Mesodermal cell (in vitro differentiated cells): Measurements from ENCODE around the gene CSTF3.
"Not testable (repeated sequence)": the region's sequence is repeated elsewhere in the genome, so short reads cannot be mapped to it uniquely, and the experiment has no call there.

Source experiments
- H3K27ac ChIP-seq: 2 replicates; pipeline ENCODE4 v1.7.0; 2013; ENCODE audit warnings: mild to moderate bottlenecking, low read depth, low read length, moderate library complexity; ENCODE audit not compliant: severe bottlenecking
- H3K36me3 ChIP-seq: 2 replicates; pipeline ENCODE4 v1.7.1; 2013; ENCODE audit warnings: mild to moderate bottlenecking, low read length, moderate library complexity; ENCODE audit not compliant: control insufficient read depth, insufficient read depth
- H3K4me1 ChIP-seq: one replicate; pipeline ENCODE4 v1.7.1; 2013; ENCODE audit warnings: mild to moderate bottlenecking, low read length; ENCODE audit not compliant: insufficient read depth, control insufficient read depth, poor library complexity, severe bottlenecking
- H3K4me3 ChIP-seq: 2 replicates; pipeline ENCODE4 v1.7.0; 2013; ENCODE audit warnings: low read length, control low read depth, mild to moderate bottlenecking; ENCODE audit not compliant: insufficient read depth, poor library complexity, severe bottlenecking; ENCODE audit errors: extremely low read depth
- H3K9me3 ChIP-seq: 2 replicates; pipeline ENCODE4 v1.7.1; 2013; ENCODE audit warnings: mild to moderate bottlenecking, low read length, moderate library complexity; ENCODE audit not compliant: control insufficient read depth
- WGBS, 2 experiments: methylation state at CpG; one replicate each; pipeline ENCODE4 v1.1.5; 2013; ENCODE audit warnings: missing lambda C conversion rate in 2 of 2; ENCODE audit not compliant: insufficient coverage in 2 of 2; 5-methylcytosine and 5-hydroxymethylcytosine counted together

Gene CSTF3

DNA sequence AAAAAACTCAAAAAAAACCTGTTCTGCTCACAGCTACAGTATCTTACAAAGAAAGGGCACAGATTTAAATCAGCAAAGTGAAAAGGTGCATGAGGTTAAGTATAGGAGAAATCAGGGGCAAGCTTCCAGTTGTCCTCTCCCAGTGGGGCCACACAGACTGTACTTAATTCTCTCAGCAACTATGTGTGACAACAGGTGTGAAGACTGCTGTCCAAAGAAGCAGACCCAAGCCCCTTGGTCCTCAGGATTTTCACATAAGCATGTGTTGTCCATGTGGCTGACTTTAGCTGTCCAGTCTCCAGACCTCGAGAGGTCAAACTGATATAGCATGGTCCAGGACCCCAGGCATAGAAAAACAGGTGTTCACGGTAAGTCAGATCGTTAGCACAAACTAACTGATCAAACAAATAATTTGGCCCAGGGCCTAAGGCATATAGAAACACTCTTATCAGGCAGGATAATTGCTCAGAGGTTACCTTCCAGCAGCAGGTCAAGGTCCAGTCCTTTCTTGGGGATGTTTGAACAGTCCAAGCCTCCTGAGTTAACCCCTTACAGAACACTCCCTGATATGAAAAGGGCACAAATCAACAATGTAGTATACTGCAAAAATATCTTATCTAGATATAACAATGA, 21.1 kb upstream of the CSTF3 start:
- no peaks in the 10 kb centered on the region for H3K4me1 ChIP-seq
- H3K27ac ChIP-seq, result no peak overlapping the region
- WGBS, 2 experiments, result 90 to 100% methylated on average over 2 of the region's 3 CpGs
- H3K9me3 ChIP-seq, result no peaks in the 10 kb centered on the region
- H3K36me3 ChIP-seq, result no peaks in the 10 kb centered on the region
- no peak overlapping the region for H3K4me3 ChIP-seq

DNA sequence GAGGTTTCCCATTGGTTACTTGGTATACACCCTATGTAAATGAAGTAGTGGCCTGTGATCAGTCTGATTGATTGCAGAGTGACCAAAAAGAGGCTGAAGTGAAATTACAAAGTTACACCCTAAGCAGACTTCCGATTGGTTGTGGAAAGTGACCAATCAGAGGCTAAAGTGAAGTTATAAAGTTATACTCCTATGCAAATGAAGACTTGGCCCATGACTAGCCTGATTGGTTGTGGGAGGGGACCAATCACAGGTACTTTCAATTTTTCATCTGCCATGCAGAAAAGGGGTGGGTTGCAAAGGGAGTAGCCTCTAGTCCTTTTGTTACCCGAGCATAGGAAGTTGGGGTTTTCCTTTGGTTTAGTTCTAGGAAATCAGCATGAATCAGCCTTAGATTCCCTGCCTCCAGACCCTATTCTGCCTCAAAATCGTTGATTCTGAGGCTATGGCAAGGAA, 18.1 kb upstream of the CSTF3 start:
- H3K4me3 ChIP-seq, result no peak overlapping the region
- H3K9me3 ChIP-seq, result no peaks in the 10 kb centered on the region
- 75 to 90% methylated on average over 1 to 2 of the region's 3 CpGs for WGBS, 2 experiments
- no peaks in the 10 kb centered on the region for H3K36me3 ChIP-seq
- H3K27ac ChIP-seq, result no peak overlapping the region
- H3K4me1 ChIP-seq, result no peaks in the 10 kb centered on the region

DNA sequence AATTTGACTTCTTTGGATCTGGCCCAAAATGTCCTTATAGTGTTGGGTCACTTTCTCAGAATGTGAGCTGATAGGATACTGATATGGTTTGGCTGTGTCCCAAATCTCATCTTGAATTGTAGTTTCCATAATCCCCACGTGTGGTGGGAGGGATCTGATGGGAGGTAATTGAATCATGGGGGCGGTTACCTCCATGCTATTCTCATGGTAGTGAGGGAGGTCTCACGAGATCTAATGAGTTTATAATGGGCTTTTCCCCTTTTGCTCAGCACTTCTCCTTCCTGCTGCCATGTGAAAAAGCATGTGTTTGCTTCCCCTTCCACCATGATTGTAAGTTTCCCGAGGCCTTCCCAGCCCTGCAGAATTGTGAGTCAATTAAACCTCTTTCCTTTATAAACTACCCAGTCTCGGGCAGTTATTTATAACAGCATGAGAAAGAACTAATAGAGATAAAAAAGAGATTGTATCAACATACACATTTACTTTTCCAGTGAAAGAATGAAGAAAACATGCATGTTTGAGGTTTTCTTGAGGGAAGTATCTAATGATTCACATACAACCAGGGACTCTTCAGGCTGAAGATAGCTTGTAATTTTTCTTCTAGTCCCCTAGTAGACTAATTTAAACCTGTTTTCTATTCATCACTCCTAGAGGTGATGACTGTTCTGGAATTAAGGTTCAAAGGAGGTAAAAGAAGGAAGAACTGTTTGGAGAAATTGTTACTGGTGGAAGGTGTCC, 17.3 kb upstream of the CSTF3 start:
- H3K27ac ChIP-seq, result no peak overlapping the region
- no peak overlapping the region for H3K4me3 ChIP-seq
- H3K36me3 ChIP-seq, result no peaks in the 10 kb centered on the region

DNA sequence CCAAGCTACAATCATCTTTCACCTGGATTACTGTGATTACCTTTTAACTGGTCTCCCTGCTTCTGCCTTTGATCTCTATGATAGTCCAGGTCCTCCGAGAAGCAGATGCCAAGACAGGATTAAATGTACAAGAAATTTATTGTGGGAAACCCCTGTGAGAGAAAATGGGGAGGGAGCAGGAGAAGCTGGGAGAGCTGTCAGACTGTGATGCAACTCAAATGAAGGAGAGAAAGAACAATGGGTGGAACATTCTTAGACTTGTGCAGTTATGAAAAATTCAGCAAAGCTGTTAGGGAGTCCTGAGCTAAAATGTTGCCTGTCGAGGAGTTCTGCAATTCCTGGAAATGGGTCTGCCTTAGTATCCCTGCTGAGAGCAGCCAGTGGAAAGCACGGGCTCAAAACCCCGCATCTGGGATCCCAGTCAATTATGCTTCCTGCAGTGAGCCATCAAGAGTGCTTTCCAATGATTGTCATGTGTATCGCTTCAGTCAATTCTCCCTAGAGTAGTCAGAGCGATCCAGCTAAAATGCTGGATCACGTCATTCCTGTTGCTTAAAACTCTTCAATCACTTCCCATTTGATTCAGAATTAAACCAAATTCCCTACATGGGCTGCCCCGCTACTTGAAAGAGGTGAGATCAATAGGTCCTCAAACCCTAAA, 16.5 kb upstream of the CSTF3 start:
- H3K4me1 ChIP-seq, result no peaks in the 10 kb centered on the region
- no peak overlapping the region for H3K27ac ChIP-seq
- H3K9me3 ChIP-seq, result no peaks in the 10 kb centered on the region
- H3K36me3 ChIP-seq, result no peaks in the 10 kb centered on the region
- no peak overlapping the region for H3K4me3 ChIP-seq
- 78 to 83% methylated on average over 7 of the region's 8 CpGs for WGBS, 2 experiments

More for the DNA sequence above, 17.3 kb upstream of the CSTF3 start:
- no CpG with 5 or more reads among the region's 5 CpGs for WGBS, 2 experiments
- no peaks in the 10 kb centered on the region for H3K9me3 ChIP-seq
- no peaks in the 10 kb centered on the region for H3K4me1 ChIP-seq

DNA sequence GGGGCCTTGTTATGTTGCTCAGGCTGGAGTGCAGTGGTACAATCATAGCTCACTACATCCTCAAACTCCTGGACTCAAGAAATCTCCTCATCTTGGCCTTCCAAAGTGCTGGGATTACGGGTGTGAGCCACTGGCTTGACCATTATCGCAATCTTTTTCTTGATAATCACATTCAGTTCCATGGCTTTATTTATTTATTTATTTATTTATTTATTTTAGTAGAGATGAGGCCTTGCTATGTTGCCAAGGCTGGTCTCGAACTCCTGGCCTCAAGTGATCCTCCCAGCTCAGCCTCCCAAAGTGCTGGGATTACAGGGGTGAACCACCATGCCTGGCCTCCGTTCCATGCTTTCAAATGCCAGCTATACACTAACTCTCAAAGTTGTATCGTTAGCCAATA, 15.5 kb upstream of the CSTF3 start:
- H3K4me3 ChIP-seq, H3K36me3 ChIP-seq, H3K4me1 ChIP-seq, H3K9me3 ChIP-seq, H3K27ac ChIP-seq: not testable (repeated sequence)
- 94 to 100% methylated on average over 2 to 3 of the region's 5 CpGs for WGBS, 2 experiments

DNA sequence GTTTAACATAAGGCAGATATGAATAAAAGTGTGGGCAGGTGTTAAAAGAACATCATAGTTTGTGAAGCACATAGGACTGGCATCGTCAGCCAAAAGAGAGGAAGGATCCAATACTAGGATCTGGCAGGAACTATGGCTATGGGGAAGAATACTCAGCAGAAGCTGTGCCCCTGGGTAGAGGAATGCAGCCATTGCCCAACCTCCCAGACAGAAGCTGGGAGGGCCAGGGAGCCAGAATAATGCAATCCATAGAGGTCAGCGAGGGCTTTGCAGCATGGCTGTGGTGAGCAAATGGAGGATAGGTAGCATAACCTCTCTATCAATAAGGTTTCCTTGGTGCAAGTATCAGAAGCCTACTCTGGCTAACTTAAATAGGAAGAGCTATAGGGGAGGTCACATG, 11.7 kb upstream of the CSTF3 start:
- Histone ChIP-seq H3K4me1 (no peaks in the 10 kb centered on the region), H3K4me3 (no peak overlapping the region), H3K36me3 (no peaks in the 10 kb centered on the region), H3K27ac (no peak overlapping the region), H3K9me3 (no peaks in the 10 kb centered on the region)
- 75 to 81% methylated on average over 2 of the region's 2 CpGs for WGBS, 2 experiments

DNA sequence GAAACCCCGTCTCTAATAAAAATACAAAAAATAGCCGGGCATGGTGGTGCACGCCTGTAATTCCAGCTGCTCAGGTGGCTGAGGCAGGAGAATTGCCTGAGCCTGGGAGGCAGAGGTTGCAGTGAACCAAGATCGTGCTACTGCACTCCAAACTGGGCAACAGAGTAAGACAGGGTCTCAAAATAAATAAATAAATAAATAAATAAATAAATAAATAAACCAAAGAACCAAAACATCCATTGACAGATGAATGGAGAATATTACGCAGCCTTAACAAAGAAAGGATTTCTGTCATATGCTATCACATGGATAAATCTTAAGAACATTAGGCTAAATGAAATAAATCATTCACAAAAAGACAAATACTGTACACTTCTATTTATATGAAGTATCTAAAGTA, 11.1 kb upstream of the CSTF3 start:
- H3K4me1 ChIP-seq, result no peaks in the 10 kb centered on the region
- H3K9me3 ChIP-seq, result no peaks in the 10 kb centered on the region
- no peak overlapping the region for H3K4me3 ChIP-seq
- H3K36me3 ChIP-seq, result no peaks in the 10 kb centered on the region
- 86 to 100% methylated on average over 2 to 3 of the region's 5 CpGs for WGBS, 2 experiments
- H3K27ac ChIP-seq, result no peak overlapping the region

DNA sequence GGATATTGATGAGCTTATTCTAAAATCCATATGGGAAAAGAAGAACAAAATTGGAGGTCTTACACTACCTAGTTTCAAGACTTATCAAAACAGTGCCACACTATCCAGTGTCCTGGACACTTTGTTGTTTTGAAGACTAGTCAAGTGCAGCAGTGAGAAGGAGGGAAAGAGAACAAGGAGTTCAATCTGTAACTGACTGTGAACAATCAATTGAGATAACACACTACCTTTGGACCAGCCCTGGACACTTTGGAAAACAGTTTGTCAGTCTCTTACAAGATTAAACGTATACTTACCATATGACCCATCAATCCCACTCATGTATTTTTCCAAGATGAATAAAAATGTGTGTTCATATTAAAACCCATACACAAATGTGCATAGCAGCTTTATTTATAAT, 10.0 kb upstream of the CSTF3 start:
- no peaks in the 10 kb centered on the region for H3K36me3 ChIP-seq
- H3K9me3 ChIP-seq, result no peaks in the 10 kb centered on the region
- H3K4me3 ChIP-seq, result no peak overlapping the region
- no peak overlapping the region for H3K27ac ChIP-seq
- WGBS, 2 experiments, result no CpG with 5 or more reads among the region's 1 CpG
- no peaks in the 10 kb centered on the region for H3K4me1 ChIP-seq

DNA sequence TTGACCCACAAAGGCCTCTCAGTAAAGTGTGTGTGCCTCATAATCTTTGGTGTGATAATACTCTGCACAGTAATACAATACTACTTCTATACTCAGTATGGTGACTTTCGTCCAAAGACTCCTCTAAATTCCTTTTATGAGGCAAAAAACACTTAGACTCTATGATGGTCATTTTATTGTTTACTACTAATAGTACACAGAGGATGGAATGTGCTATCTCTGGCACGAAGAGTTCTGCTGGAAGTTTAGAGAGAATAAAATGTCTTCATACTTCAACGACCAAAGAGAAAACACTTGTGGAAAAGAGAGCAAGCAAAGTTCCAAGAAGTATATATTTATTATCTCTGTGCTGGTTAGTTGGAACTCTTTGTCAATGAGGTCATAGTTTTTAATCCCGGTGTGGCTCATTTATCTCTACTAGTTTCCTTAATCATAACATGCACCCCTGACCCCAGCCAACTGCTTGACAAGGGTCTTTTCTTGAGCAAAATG, 7.5 kb upstream of the CSTF3 start:
- H3K4me1 ChIP-seq, result no peaks in the 10 kb centered on the region
- H3K9me3 ChIP-seq, result no peaks in the 10 kb centered on the region
- no peak overlapping the region for H3K4me3 ChIP-seq
- no peak overlapping the region for H3K27ac ChIP-seq
- H3K36me3 ChIP-seq, result no peaks in the 10 kb centered on the region
- WGBS, 2 experiments, result no CpG with 5 or more reads among the region's 4 CpGs

DNA sequence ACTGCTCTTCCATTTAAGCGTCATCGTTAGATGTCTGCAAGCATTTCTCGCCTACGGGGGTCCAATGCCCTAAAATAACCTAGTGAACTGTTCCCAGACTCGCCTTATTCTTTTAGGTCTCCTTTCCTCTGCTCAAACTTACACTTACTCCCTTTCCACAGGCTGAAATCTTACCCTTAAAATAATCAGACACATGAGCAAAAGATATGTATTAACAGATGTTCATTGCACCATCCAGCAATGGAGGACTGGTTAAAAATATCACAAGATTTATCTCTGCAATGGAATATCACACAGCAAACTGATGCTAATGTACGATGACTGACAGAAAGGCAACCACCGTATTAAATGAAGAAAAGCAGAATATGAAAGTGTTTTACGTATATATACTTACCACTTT, 1.6 kb upstream of the CSTF3 start:
- 96 to 100% methylated on average over 4 to 5 of the region's 8 CpGs for WGBS, 2 experiments
- Histone ChIP-seq H3K4me3 (no peak overlapping the region), H3K36me3 (peaks cover 6% of the 10 kb centered on the region)

DNA sequence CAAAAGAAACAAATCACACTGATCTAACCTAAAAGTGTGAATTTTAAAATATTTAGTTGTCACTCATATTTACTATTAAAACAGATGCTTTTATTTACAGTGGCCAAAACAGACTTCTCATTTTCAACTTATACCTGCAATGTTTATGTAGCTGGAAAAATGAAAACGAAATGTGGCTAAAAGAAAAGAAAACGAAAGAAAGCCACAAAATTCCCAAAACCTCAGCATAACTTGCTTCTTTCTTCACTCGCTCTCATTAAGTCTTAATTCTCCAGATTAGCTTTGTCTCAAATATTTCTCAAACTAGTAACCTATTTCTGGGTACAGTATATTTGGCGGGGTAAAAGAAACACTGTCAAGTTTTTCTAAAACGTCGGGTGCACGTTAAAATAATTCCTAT, 693 bp downstream of the CSTF3 start:
- peaks cover 12% of the 10 kb centered on the region for H3K36me3 ChIP-seq
- WGBS, 2 experiments, result 0% methylated on average over 1 to 3 of the region's 7 CpGs

More for the DNA sequence above, 1.6 kb upstream of the CSTF3 start:
- Histone ChIP-seq H3K27ac (no peak overlapping the region), H3K9me3 (no peaks in the 10 kb centered on the region), H3K4me1 (no peaks in the 10 kb centered on the region)

More for the DNA sequence above, 693 bp downstream of the CSTF3 start:
- peak overlapping the region; percentile 66 for H3K27ac ChIP-seq
- H3K4me3 ChIP-seq, result peak overlapping the region; percentile 76
- no peaks in the 10 kb centered on the region for H3K9me3 ChIP-seq
- no peaks in the 10 kb centered on the region for H3K4me1 ChIP-seq
